HepG2 (cell line): Measurements from ENCODE around the gene PURB. TPM values are rescaled to one million over a fixed set of nuclear protein-coding genes. Genes with fewer than 3 reads are reported as not detected.

Source experiments
- ATAC-seq: fragments of 200-7000 bp; cut with Tn5 transposase; 3 replicates; pipeline ENCODE4 v1.9.1; 2020; ENCODE audit warnings: mild to moderate bottlenecking, moderate library complexity
- BruUV-seq: library from RNA; stranded (reverse); fragments of 400-500 nt; replicated peaks from 2 replicates; lab custom pipeline; 2021; lab: Mats Ljungman, UMichigan
- CTCF ChIA-PET: fragments of 300-600 bp; formaldehyde crosslinking; extraction: SDS; loops from one replicate; lab custom pipeline; 2021; ENCODE audit warnings: low total read pairs, inconsistent platforms, low intra/inter-chr PET ratio; lab: Yijun Ruan, JAX
- POLR2A ChIA-PET: fragments of 350-600 bp; sonication (Branson Sonifier 250); formaldehyde crosslinking; loops from one replicate; lab custom pipeline; 2020; ENCODE audit warnings: antibody characterized with exemption, inconsistent platforms; lab: Yijun Ruan, JAX
- DNase-seq: peaks from one replicate; pipeline ENCODE4 v3.0.0-alpha.2; 2015; ENCODE audit warnings: low spot score
- FAIRE-seq: peaks from 3 replicates; lab custom pipeline; 2011; peaks lifted over from hg19 to GRCh38; lab: Jason Lieb, UNC
- H2AFZ ChIP-seq: one replicate; pipeline ENCODE4 v1.6.1; 2011; ENCODE audit warnings: low read length, inconsistent platforms
- H3K27ac ChIP-seq: fragments of 300-600 bp; 3 replicates; pipeline ENCODE4 v1.8.0; 2011; ENCODE audit warnings: mixed run types, mild to moderate bottlenecking, mixed read lengths, low read length, inconsistent platforms; ENCODE audit not compliant: insufficient read depth; ENCODE audit errors: extremely low read length
- H3K27me3 ChIP-seq, 2 experiments: fragments of 200-600 bp in 1 of 2; 2 replicates in 1 of 2; 3 replicates in 1 of 2; pipeline versions ENCODE4 v1.6.0 to v1.8.0; 2011; ENCODE audit warnings: low read length in 2 of 2, mild to moderate bottlenecking in 2 of 2, moderate library complexity in 2 of 2, inconsistent platforms in 1 of 2; ENCODE audit not compliant: insufficient read depth in 2 of 2, control insufficient read depth in 1 of 2
- H3K36me3 ChIP-seq, 2 experiments: fragments of 200-600 bp in 1 of 2; replicated peaks in 1 of 2; 2 replicates in 1 of 2; 3 replicates in 1 of 2; pipeline versions ENCODE4 v1.5.1 to v1.8.0; 2011; ENCODE audit warnings: low read length in 2 of 2, inconsistent platforms in 1 of 2; ENCODE audit not compliant: insufficient read depth in 2 of 2, control insufficient read depth in 1 of 2
- H3K4me1 ChIP-seq: 2 replicates; pipeline ENCODE4 v1.5.1; 2012; ENCODE audit warnings: low read length, inconsistent platforms; ENCODE audit not compliant: insufficient read depth
- H3K4me2 ChIP-seq: 2 replicates; pipeline ENCODE4 v1.6.0; 2011; ENCODE audit warnings: low read depth, low read length, inconsistent platforms
- H3K4me3 ChIP-seq, 3 experiments: fragments of 200-600 bp in 1 of 3; sonication (generic), shearing (Covaris generic) in 1 of 3; replicated peaks in 1 of 3; 2 replicates each; pipeline ENCODE4 v1.5.1; 2011 to 2016; ENCODE audit warnings: low read length in 3 of 3, inconsistent platforms in 2 of 3, low read depth in 2 of 3, mild to moderate bottlenecking in 2 of 3, control low read depth in 1 of 3, mixed read lengths in 1 of 3; ENCODE audit not compliant: insufficient read depth in 1 of 3
- H3K79me2 ChIP-seq: one replicate; pipeline ENCODE4 v1.6.1; 2011; ENCODE audit warnings: low read length, inconsistent platforms; ENCODE audit not compliant: insufficient read depth
- H3K9ac ChIP-seq: 2 replicates; pipeline ENCODE4 v1.6.0; 2011; ENCODE audit warnings: mild to moderate bottlenecking, low read depth, low read length, inconsistent platforms; ENCODE audit not compliant: insufficient read depth
- H3K9me3 ChIP-seq: 2 replicates; pipeline ENCODE4 v1.5.1; 2012; ENCODE audit warnings: mild to moderate bottlenecking, low read length
- H4K20me1 ChIP-seq: 2 replicates; pipeline ENCODE4 v1.6.0; 2011; ENCODE audit warnings: inconsistent platforms, mild to moderate bottlenecking, low read length, moderate library complexity; ENCODE audit not compliant: insufficient read depth
- ZSCAN5A ChIP-seq: sonication (generic); formaldehyde crosslinking; IDR thresholded peaks from 2 replicates; pipeline ENCODE4 v1.8.0; 2022; ENCODE audit warnings: mild to moderate bottlenecking, missing genetic modification reagents, borderline replicate concordance
- WGBS: methylation state at CpG from one replicate; pipeline ENCODE4 v1.1.6; 2017; ENCODE audit warnings: low lambda C conversion rate; 5-methylcytosine and 5-hydroxymethylcytosine counted together
- in situ Hi-C: cut with HindIII; loops from 2 replicates; pipeline ENCODE4 v1.10.0; 2017; ENCODE audit warnings: low pct_unique_long_range_greater_than_20kb; ENCODE audit not compliant: extremely low pct_ligation_motif_present
- intact Hi-C: fragments of 100-400 bp; cut with micrococcal nuclease; formaldehyde crosslinking; loops from one replicate; pipeline ENCODE4 v1.10.0; 2022; ENCODE audit not compliant: unreplicated experiment
- polyA plus RNA-seq, 8 experiments: library from polyadenylated mRNA; depleted of rRNA in 3 of 8; stranded (reverse) in 7 of 8; unstranded in 1 of 8; fragments of >200 nt; fragmentation: Illumina TruSeq in 4 of 8; extraction: Trizol in 4 of 8; gene quantifications; 2 replicates each; pipeline versions ENCODE4 v1.2.1 to v1.2.3, GENCODE V29; 2011 to 2016; ENCODE audit warnings: low read depth in 4 of 8, missing spikeins in 1 of 8, mixed read lengths in 1 of 8; ENCODE audit not compliant: insufficient read depth in 1 of 8
- total RNA-seq, 5 experiments: library from RNA; depleted of rRNA; stranded (reverse); fragments of >200 nt; fragmentation: Illumina TruSeq; extraction: Trizol; gene quantifications; 2 replicates each; pipeline ENCODE4 v1.2.3, GENCODE V29; 2016; ENCODE audit warnings: low read depth in 1 of 5
- TF ChIP-seq, protein P1 (sequence below): sonication (generic); IDR thresholded peaks from 2 replicates; pipeline ENCODE4 v1.6.1; 2016; ENCODE audit warnings: low read depth, borderline replicate concordance

The PURB gene
- total and polyA plus RNA-seq, 2 of the 13 experiments (the other 11 are each of a cell fraction or from before 2014, with no cell fraction given): 2.3 to 4.3 TPM

- 22% methylated on average over 3 of the region's 4 CpGs for WGBS
Observed at GRCh38 chr7:44894888-44895580, 9.7 kb upstream of the PURB start.

More at GRCh38 chr7:44894888-44895580, 9.7 kb upstream of the PURB start:
- ATAC-seq (peak; percentile 24), DNase-seq (no peak), FAIRE-seq (no peak)
- Histone ChIP-seq H3K27ac (no peak overlapping the region), H2AFZ (no peak overlapping the region), H3K27me3 (no peaks in the 10 kb centered on the region), H3K4me2 (no peak overlapping the region), H4K20me1 (no peaks in the 10 kb centered on the region), H3K36me3 (no peaks in the 10 kb centered on the region), H3K79me2 (no peaks in the 10 kb centered on the region), H3K4me1 (peaks cover 24% of the 10 kb centered on the region), H3K9me3 (no peaks in the 10 kb centered on the region), H3K9ac (no peak overlapping the region), H3K4me3 (no peak overlapping the region)
- no peak for TF ChIP-seq ZSCAN5A (CRISPR knock-in tag)
- TF ChIP-seq, protein P1, sequence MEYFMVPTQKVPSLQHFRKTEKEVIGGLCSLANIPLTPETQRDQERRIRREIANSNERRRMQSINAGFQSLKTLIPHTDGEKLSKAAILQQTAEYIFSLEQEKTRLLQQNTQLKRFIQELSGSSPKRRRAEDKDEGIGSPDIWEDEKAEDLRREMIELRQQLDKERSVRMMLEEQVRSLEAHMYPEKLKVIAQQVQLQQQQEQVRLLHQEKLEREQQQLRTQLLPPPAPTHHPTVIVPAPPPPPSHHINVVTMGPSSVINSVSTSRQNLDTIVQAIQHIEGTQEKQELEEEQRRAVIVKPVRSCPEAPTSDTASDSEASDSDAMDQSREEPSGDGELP: peak; percentile 48; the same call in 1 of the 2 replicates
- intact Hi-C loops (no loop called here), in situ Hi-C loops (no loop called here)
- ChIA-PET CTCF (no interaction called here), POLR2A (interaction anchor here (0.5 to 2.4 kb wide), 3 partner anchors 9 to 321 kb away, joined by 3 to 12 read pairs (median 3); partner anchors contain the start of gene PURB)
- BruUV-seq: no TSS peak
